Astrocyte (in vitro differentiated cells and primary cell): Measurements from ENCODE around the gene OPA3. TPM values are rescaled to one million over a fixed set of nuclear protein-coding genes. Genes with fewer than 3 reads are reported as not detected.
A peak's percentile ranks its signal among the peaks of the same experiment; 100 is the strongest.

ENCODE experiments used
- DNase-seq: peaks from one replicate; pipeline ENCODE4 v3.0.0-alpha.2; 2010; ENCODE audit warnings: low read depth
- FAIRE-seq: peaks from 2 replicates; lab custom pipeline; 2011; peaks lifted over from hg19 to GRCh38; lab: Jason Lieb, UNC
- H2AFZ ChIP-seq: 2 replicates; pipeline ENCODE4 v1.6.0; 2012; ENCODE audit warnings: low read depth, low read length, inconsistent platforms
- H3K27ac ChIP-seq: 2 replicates; pipeline ENCODE4 v1.5.1; 2011; ENCODE audit warnings: low read depth, low read length, inconsistent platforms
- H3K27me3 ChIP-seq: 2 replicates; pipeline ENCODE4 v1.6.0; 2011; ENCODE audit warnings: low read length, inconsistent platforms; ENCODE audit not compliant: insufficient read depth
- H3K36me3 ChIP-seq: 2 replicates; pipeline ENCODE4 v1.5.1; 2011; ENCODE audit warnings: low read length, inconsistent platforms; ENCODE audit not compliant: insufficient read depth
- H3K4me1 ChIP-seq: 2 replicates; pipeline ENCODE4 v1.5.1; 2011; ENCODE audit warnings: low read length, inconsistent platforms; ENCODE audit not compliant: insufficient read depth
- H3K4me2 ChIP-seq: 2 replicates; pipeline ENCODE4 v1.6.0; 2012; ENCODE audit warnings: low read length, inconsistent platforms
- H3K4me3 ChIP-seq: 2 replicates; pipeline ENCODE4 v1.5.1; 2011; ENCODE audit warnings: low read depth, mild to moderate bottlenecking, low read length, inconsistent platforms; ENCODE audit not compliant: insufficient read depth
- H3K79me2 ChIP-seq: 2 replicates; pipeline ENCODE4 v1.6.0; 2012; ENCODE audit warnings: mild to moderate bottlenecking, low read length, inconsistent platforms; ENCODE audit not compliant: insufficient read depth
- H3K9ac ChIP-seq: 2 replicates; pipeline ENCODE4 v1.6.0; 2012; ENCODE audit warnings: mild to moderate bottlenecking, low read length, inconsistent platforms
- H3K9me3 ChIP-seq: 2 replicates; pipeline ENCODE4 v1.5.1; 2012; ENCODE audit warnings: low read depth, mild to moderate bottlenecking, low read length, inconsistent platforms; ENCODE audit not compliant: insufficient read depth
- H4K20me1 ChIP-seq: 2 replicates; pipeline ENCODE4 v1.6.0; 2012; ENCODE audit warnings: low read length, inconsistent platforms; ENCODE audit not compliant: insufficient read depth
- H3K27ac Mint-ChIP-seq: one replicate; pipeline ENCODE4 v1.8.0; 2021; ENCODE audit warnings: mild to moderate bottlenecking, mixed read lengths; ENCODE audit not compliant: unreplicated experiment
- H3K27me3 Mint-ChIP-seq: one replicate; pipeline ENCODE4 v1.8.0; 2021; ENCODE audit warnings: low read depth, mixed read lengths; ENCODE audit not compliant: unreplicated experiment
- H3K36me3 Mint-ChIP-seq: one replicate; pipeline ENCODE4 v1.8.0; 2021; ENCODE audit warnings: low read depth, mixed read lengths; ENCODE audit not compliant: unreplicated experiment
- H3K4me1 Mint-ChIP-seq: one replicate; pipeline ENCODE4 v1.8.0; 2021; ENCODE audit warnings: low read depth, mixed read lengths; ENCODE audit not compliant: unreplicated experiment
- H3K4me3 Mint-ChIP-seq: one replicate; pipeline ENCODE4 v1.8.0; 2021; ENCODE audit warnings: mild to moderate bottlenecking, moderate library complexity, mixed read lengths; ENCODE audit not compliant: unreplicated experiment
- H3K9me3 Mint-ChIP-seq: one replicate; pipeline ENCODE4 v1.8.0; 2021; ENCODE audit warnings: mild to moderate bottlenecking, mixed read lengths; ENCODE audit not compliant: unreplicated experiment
- EZH2 ChIP-seq: IDR thresholded peaks from 2 replicates; pipeline ENCODE4 v1.6.1; 2012; ENCODE audit warnings: mild to moderate bottlenecking, low read length, inconsistent platforms; ENCODE audit not compliant: insufficient read depth
- total RNA-seq: library from RNA; stranded (reverse); gene quantifications from 2 replicates; pipeline ENCODE4 v1.2.1, GENCODE V29; 2021
- TF ChIP-seq, protein P1 (sequence below): IDR thresholded peaks from 2 replicates; pipeline ENCODE4 v1.5.1; 2011; ENCODE audit warnings: low read depth, mild to moderate bottlenecking, inconsistent platforms, low read length, moderate library complexity; ENCODE audit not compliant: insufficient read depth

Gene OPA3
- total RNA-seq, 1 donor from 2014 or later = 12.8 TPM

GRCh38 chr19:45553464-45553863 lies 31.1 kb downstream of the OPA3 start:
- no peaks in the 10 kb centered on the region for H3K27me3 ChIP-seq
- Mint-ChIP-seq H3K27ac (no peak overlapping the region), H3K4me3 (no peak overlapping the region), H3K4me1 (no peaks in the 10 kb centered on the region), H3K9me3 (peaks cover 2% of the 10 kb centered on the region), H3K36me3 (peaks cover 9% of the 10 kb centered on the region), H3K27me3 (no peaks in the 10 kb centered on the region)
- no peaks in the 10 kb centered on the region for H3K79me2 ChIP-seq
- H3K4me2 ChIP-seq = no peak overlapping the region
- H3K9me3 ChIP-seq = no peaks in the 10 kb centered on the region
- H4K20me1 ChIP-seq = peaks cover 54% of the 10 kb centered on the region
- H3K9ac ChIP-seq = no peak overlapping the region
- no peaks in the 10 kb centered on the region for H3K36me3 ChIP-seq
- H2AFZ ChIP-seq = no peak overlapping the region
- TF ChIP-seq EZH2 = no peak
- TF ChIP-seq, protein P1, sequence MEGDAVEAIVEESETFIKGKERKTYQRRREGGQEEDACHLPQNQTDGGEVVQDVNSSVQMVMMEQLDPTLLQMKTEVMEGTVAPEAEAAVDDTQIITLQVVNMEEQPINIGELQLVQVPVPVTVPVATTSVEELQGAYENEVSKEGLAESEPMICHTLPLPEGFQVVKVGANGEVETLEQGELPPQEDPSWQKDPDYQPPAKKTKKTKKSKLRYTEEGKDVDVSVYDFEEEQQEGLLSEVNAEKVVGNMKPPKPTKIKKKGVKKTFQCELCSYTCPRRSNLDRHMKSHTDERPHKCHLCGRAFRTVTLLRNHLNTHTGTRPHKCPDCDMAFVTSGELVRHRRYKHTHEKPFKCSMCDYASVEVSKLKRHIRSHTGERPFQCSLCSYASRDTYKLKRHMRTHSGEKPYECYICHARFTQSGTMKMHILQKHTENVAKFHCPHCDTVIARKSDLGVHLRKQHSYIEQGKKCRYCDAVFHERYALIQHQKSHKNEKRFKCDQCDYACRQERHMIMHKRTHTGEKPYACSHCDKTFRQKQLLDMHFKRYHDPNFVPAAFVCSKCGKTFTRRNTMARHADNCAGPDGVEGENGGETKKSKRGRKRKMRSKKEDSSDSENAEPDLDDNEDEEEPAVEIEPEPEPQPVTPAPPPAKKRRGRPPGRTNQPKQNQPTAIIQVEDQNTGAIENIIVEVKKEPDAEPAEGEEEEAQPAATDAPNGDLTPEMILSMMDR = no peak
- no peak overlapping the region for H3K4me3 ChIP-seq
- DNase-seq (no peak), FAIRE-seq (no peak)
- H3K4me1 ChIP-seq = no peaks in the 10 kb centered on the region
- no peak overlapping the region for H3K27ac ChIP-seq

DNA sequence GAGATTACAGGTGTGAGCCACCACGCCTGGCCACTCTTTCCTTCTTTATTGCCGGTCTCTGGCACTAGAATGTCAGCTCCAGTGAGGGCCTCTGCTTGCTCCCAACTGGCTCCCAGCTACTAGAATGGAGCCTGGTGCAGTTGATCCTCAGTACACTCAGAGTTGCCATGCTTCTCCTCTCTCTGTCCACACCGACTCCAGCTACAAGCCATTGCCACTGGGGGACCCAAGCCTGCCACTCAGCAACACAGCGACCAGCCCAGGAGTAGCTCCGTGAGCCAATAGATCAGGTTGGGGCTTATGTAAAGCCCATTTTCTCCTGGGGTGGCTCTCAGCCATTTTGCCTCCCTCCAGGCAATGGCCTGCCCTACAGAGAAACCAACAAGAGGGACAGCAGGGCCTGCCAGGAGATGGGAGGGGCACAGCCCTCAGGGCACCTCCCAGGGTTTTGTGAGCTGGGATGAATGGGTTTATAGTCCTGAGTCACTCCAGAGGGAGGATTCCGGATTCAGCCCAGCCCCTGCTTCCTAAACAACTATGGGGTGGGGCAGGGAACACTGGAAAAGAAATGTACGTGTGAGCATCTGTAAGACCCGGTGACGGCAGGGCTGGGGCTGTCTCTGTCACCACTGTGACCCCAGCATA lies 36.5 kb downstream of the OPA3 start:
- Histone ChIP-seq H3K36me3 (no peaks in the 10 kb centered on the region), H3K9me3 (no peaks in the 10 kb centered on the region), H4K20me1 (peaks cover 6% of the 10 kb centered on the region), H3K27me3 (no peaks in the 10 kb centered on the region), H3K79me2 (no peaks in the 10 kb centered on the region), H3K27ac (no peak overlapping the region), H2AFZ (no peak overlapping the region), H3K4me2 (no peak overlapping the region), H3K9ac (no peak overlapping the region), H3K4me1 (no peaks in the 10 kb centered on the region), H3K4me3 (no peak overlapping the region)
- DNase-seq = no peak
- no peaks in the 10 kb centered on the region for H3K27me3 Mint-ChIP-seq
- TF ChIP-seq, protein P1 = no peak
- TF ChIP-seq EZH2 = no peak
- peaks cover 2% of the 10 kb centered on the region for H3K9me3 Mint-ChIP-seq
- peaks cover 2% of the 10 kb centered on the region for H3K36me3 Mint-ChIP-seq
- H3K27ac Mint-ChIP-seq = no peak overlapping the region
- no peak overlapping the region for H3K4me3 Mint-ChIP-seq
- H3K4me1 Mint-ChIP-seq = no peaks in the 10 kb centered on the region
- FAIRE-seq = no peak

- FAIRE-seq = no peak
These were observed 37.3 kb downstream of the OPA3 start for GRCh38 chr19:45547211-45547770.

More at GRCh38 chr19:45547211-45547770, 37.3 kb downstream of the OPA3 start:
- Histone ChIP-seq H2AFZ (no peak overlapping the region), H4K20me1 (peaks cover 3% of the 10 kb centered on the region), H3K9ac (no peak overlapping the region), H3K4me2 (no peak overlapping the region), H3K27me3 (no peaks in the 10 kb centered on the region), H3K79me2 (no peaks in the 10 kb centered on the region), H3K27ac (no peak overlapping the region), H3K4me1 (no peaks in the 10 kb centered on the region), H3K4me3 (no peak overlapping the region), H3K9me3 (no peaks in the 10 kb centered on the region), H3K36me3 (no peaks in the 10 kb centered on the region)
- DNase-seq = no peak
- H3K27ac Mint-ChIP-seq = no peak overlapping the region
- H3K27me3 Mint-ChIP-seq = no peaks in the 10 kb centered on the region
- H3K4me3 Mint-ChIP-seq = peak overlapping the region; percentile 57
- H3K9me3 Mint-ChIP-seq = peaks cover 2% of the 10 kb centered on the region
- H3K36me3 Mint-ChIP-seq = no peaks in the 10 kb centered on the region
- TF ChIP-seq EZH2 = no peak
- TF ChIP-seq, protein P1 = no peak
- no peaks in the 10 kb centered on the region for H3K4me1 Mint-ChIP-seq
